ENCODE data around the gene C17orf75.

The C17orf75 gene

GRCh38 chr17:32333187-32333586 is 8.8 kb downstream of the C17orf75 start (continued):
- TF ChIP-seq, protein P1, sequence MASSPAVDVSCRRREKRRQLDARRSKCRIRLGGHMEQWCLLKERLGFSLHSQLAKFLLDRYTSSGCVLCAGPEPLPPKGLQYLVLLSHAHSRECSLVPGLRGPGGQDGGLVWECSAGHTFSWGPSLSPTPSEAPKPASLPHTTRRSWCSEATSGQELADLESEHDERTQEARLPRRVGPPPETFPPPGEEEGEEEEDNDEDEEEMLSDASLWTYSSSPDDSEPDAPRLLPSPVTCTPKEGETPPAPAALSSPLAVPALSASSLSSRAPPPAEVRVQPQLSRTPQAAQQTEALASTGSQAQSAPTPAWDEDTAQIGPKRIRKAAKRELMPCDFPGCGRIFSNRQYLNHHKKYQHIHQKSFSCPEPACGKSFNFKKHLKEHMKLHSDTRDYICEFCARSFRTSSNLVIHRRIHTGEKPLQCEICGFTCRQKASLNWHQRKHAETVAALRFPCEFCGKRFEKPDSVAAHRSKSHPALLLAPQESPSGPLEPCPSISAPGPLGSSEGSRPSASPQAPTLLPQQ (tag by site-specific recombination; IDR thresholded peaks at IDR 0.05): no peak
- TF ChIP-seq ZNF37A (tag by site-specific recombination; IDR thresholded peaks at IDR 0.05): peak; percentile 53; the same call in 1 of the 2 replicates
- no peak for TF ChIP-seq ZBTB7A (tag by site-specific recombination; IDR thresholded peaks at IDR 0.05; ENCODE audit: low read depth)
- TF ChIP-seq, protein P2, sequence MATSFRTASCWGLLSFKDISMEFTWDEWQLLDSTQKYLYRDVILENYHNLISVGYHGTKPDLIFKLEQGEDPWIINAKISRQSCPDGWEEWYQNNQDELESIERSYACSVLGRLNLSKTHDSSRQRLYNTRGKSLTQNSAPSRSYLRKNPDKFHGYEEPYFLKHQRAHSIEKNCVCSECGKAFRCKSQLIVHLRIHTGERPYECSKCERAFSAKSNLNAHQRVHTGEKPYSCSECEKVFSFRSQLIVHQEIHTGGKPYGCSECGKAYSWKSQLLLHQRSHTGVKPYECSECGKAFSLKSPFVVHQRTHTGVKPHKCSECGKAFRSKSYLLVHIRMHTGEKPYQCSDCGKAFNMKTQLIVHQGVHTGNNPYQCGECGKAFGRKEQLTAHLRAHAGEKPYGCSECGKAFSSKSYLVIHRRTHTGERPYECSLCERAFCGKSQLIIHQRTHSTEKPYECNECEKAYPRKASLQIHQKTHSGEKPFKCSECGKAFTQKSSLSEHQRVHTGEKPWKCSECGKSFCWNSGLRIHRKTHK (tag by site-specific recombination; IDR thresholded peaks at IDR 0.05): no peak
- TF ChIP-seq ZNF184 (tag by site-specific recombination; IDR thresholded peaks at IDR 0.05): peak; percentile 85; the same call in 1 of the 2 replicates
- no peak for TF ChIP-seq ZNF416 (tag by site-specific recombination; IDR thresholded peaks at IDR 0.05)
- TF ChIP-seq GLIS2 (tag by site-specific recombination; IDR thresholded peaks at IDR 0.05): no peak
- no peak for TF ChIP-seq PATZ1 (tag by site-specific recombination; IDR thresholded peaks at IDR 0.05)
- no peak for TF ChIP-seq OVOL3 (tag by site-specific recombination; IDR thresholded peaks at IDR 0.05)
- TF ChIP-seq ZBTB1 (tag by site-specific recombination; IDR thresholded peaks at IDR 0.05): no peak
- TF ChIP-seq ZNF23 (tag by site-specific recombination; IDR thresholded peaks at IDR 0.05; ENCODE audit: borderline replicate concordance): no peak
- TF ChIP-seq ZNF18 (tag by site-specific recombination; IDR thresholded peaks at IDR 0.05): no peak
- no peak for TF ChIP-seq ZNF341 (tag by site-specific recombination; IDR thresholded peaks at IDR 0.05; ENCODE audit: low read depth)
- no peak for TF ChIP-seq ZNF600 (tag by site-specific recombination; IDR thresholded peaks at IDR 0.05)
- TF ChIP-seq ZNF404 (tag by site-specific recombination; IDR thresholded peaks at IDR 0.05): no peak
- no peak for TF ChIP-seq ZNF221 (tag by site-specific recombination; IDR thresholded peaks at IDR 0.05; ENCODE audit: borderline replicate concordance)
- TF ChIP-seq, protein P3, sequence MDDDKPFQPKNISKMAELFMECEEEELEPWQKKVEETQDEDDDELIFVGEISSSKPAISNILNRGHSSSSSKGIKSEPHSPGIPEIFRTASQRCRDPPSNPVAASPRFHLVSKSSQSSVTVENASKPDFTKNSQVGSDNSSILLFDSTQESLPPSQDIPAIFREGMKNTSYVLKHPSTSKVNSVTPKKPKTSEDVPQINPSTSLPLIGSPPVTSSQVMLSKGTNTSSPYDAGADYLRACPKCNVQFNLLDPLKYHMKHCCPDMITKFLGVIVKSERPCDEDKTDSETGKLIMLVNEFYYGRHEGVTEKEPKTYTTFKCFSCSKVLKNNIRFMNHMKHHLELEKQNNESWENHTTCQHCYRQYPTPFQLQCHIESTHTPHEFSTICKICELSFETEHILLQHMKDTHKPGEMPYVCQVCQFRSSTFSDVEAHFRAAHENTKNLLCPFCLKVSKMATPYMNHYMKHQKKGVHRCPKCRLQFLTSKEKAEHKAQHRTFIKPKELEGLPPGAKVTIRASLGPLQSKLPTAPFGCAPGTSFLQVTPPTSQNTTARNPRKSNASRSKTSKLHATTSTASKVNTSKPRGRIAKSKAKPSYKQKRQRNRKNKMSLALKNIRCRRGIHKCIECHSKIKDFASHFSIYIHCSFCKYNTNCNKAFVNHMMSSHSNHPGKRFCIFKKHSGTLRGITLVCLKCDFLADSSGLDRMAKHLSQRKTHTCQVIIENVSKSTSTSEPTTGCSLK (tag by site-specific recombination; IDR thresholded peaks at IDR 0.05): no peak
- TF ChIP-seq SP3 (tag by site-specific recombination; IDR thresholded peaks at IDR 0.05): no peak
- no peak for TF ChIP-seq ZNF514 (tag by site-specific recombination; IDR thresholded peaks at IDR 0.05)
- TF ChIP-seq ZNF777 (tag by site-specific recombination; IDR thresholded peaks at IDR 0.05; ENCODE audit: borderline replicate concordance): no peak
- TF ChIP-seq SP7 (tag by site-specific recombination; IDR thresholded peaks at IDR 0.05): no peak
- TF ChIP-seq ZNF560 (tag by site-specific recombination; IDR thresholded peaks at IDR 0.05; ENCODE audit: borderline replicate concordance): no peak
- no peak for TF ChIP-seq ZNF175 (tag by site-specific recombination; IDR thresholded peaks at IDR 0.05)

Data from HEK293 (cell line).